B cell (primary cell): ENCODE data around the gene PRPF39.

ENCODE experiments used
- CTCF ChIP-seq: fragments of 200-600 bp; IDR thresholded peaks from one replicate; pipeline ENCODE4 v1.8.0; 2022; ENCODE audit warnings: antibody characterized with exemption, mild to moderate bottlenecking
- EZH2 ChIP-seq: IDR thresholded peaks from 2 replicates; pipeline ENCODE4 v1.6.1; 2012; ENCODE audit warnings: borderline replicate concordance, low read depth, mild to moderate bottlenecking, moderate library complexity, low read length; ENCODE audit not compliant: insufficient read depth, poor library complexity, severe bottlenecking

- no peak for TF ChIP-seq CTCF
- TF ChIP-seq EZH2, result no peak
These were observed 1.0 kb downstream of the PRPF39 start for GRCh38 chr14:45084946-45085346.
